Peyer's patch (tissue), 4 donors: Measurements from ENCODE around the gene SOWAHB. TPM values are rescaled to one million over a fixed set of nuclear protein-coding genes. Genes with fewer than 3 reads are reported as not detected.

Source experiments
- DNase-seq, 3 donors: peaks; one replicate each; pipeline ENCODE4 v3.0.0-alpha.2; 2017 to 2019
- H3K27ac ChIP-seq, 4 donors: fragments of 200-600 bp; sonication (generic); one replicate each; pipeline ENCODE4 v1.5.1; 2016 to 2019
- H3K27me3 ChIP-seq, 2 donors: fragments of 200-600 bp; sonication (generic); one replicate each; pipeline ENCODE4 v1.5.1; 2019
- H3K36me3 ChIP-seq, 3 donors: fragments of 200-600 bp; sonication (generic); one replicate each; pipeline ENCODE4 v1.5.1; 2016 to 2019
- H3K4me1 ChIP-seq, 4 donors: fragments of 200-600 bp; sonication (generic); one replicate each; pipeline ENCODE4 v1.5.1; 2016 to 2019
- H3K4me3 ChIP-seq, 4 donors: fragments of 200-600 bp; sonication (generic); 1 replicate in 3 of 4; 2 replicates in 1 of 4; pipeline ENCODE4 v1.5.1; 2016 to 2019; ENCODE audit warnings: mild to moderate bottlenecking in 1 of 4
- H3K9me3 ChIP-seq, 4 donors: fragments of 200-600 bp; sonication (generic); one replicate each; pipeline ENCODE4 v1.5.1; 2016 to 2019; ENCODE audit warnings: mild to moderate bottlenecking in 1 of 4
- POLR2A ChIP-seq, 2 donors: fragments of 450-650 bp; IDR thresholded peaks; one replicate each; pipeline ENCODE4 v1.5.1; 2017; ENCODE audit warnings: antibody characterized with exemption in 2 of 2, mild to moderate bottlenecking in 2 of 2, moderate library complexity in 2 of 2
- total RNA-seq, 4 donors: library from RNA; depleted of rRNA; stranded (reverse); fragments of >200 nt; gene quantifications; one replicate each; pipeline ENCODE4 v1.1.0, GENCODE V29; 2016
- TF ChIP-seq, protein P1 (sequence below), 6 experiments: fragments of 450-650 bp in 4 of 6; fragments of 200-600 bp in 2 of 6; sonication (generic) in 1 of 6; IDR thresholded peaks; one replicate each; pipeline ENCODE4 v1.5.1; 2017 to 2019; ENCODE audit warnings: antibody characterized with exemption in 6 of 6, mild to moderate bottlenecking in 3 of 6, moderate library complexity in 1 of 6

SOWAHB gene
- total RNA-seq, 4 donors from 2014 or later: 11.6 to 30.8 (median 27.4) TPM

DNA sequence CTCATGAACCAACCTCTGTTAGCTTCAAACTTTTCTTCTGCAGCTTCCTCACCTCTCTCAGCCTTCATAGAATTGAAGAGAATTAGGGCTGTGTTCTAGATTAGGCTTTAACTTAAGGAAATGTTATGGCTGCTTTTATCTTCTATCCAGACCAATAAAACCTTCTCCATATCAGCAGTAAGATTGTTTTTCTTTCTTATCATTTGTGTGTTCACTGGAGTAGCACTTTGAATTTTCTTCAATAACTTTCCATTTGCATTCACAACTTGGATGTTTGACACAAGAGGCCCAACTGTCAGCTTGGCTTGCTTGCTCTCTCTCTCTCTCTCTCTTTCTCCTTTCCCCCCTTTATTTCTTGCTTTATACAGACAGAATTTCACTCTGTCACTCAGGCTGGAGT lies 22.8 kb upstream of the SOWAHB start:
- DNase-seq: no peak
- H3K27me3 ChIP-seq: no peaks in the 10 kb centered on the region
- no peaks in the 10 kb centered on the region for H3K9me3 ChIP-seq
- peak overlapping the region in 1 of 4 donors; percentile 15 for H3K27ac ChIP-seq
- no peak for TF ChIP-seq POLR2A (IDR thresholded peaks at IDR 0.05)
- TF ChIP-seq, protein P1, sequence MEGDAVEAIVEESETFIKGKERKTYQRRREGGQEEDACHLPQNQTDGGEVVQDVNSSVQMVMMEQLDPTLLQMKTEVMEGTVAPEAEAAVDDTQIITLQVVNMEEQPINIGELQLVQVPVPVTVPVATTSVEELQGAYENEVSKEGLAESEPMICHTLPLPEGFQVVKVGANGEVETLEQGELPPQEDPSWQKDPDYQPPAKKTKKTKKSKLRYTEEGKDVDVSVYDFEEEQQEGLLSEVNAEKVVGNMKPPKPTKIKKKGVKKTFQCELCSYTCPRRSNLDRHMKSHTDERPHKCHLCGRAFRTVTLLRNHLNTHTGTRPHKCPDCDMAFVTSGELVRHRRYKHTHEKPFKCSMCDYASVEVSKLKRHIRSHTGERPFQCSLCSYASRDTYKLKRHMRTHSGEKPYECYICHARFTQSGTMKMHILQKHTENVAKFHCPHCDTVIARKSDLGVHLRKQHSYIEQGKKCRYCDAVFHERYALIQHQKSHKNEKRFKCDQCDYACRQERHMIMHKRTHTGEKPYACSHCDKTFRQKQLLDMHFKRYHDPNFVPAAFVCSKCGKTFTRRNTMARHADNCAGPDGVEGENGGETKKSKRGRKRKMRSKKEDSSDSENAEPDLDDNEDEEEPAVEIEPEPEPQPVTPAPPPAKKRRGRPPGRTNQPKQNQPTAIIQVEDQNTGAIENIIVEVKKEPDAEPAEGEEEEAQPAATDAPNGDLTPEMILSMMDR (IDR thresholded peaks at IDR 0.05): no peak
- H3K36me3 ChIP-seq: no peaks in the 10 kb centered on the region
- peaks cover 0 to 8% (median 0%) of the 10 kb centered on the region in 4 donors for H3K4me1 ChIP-seq
- H3K4me3 ChIP-seq: no peak overlapping the region

DNA sequence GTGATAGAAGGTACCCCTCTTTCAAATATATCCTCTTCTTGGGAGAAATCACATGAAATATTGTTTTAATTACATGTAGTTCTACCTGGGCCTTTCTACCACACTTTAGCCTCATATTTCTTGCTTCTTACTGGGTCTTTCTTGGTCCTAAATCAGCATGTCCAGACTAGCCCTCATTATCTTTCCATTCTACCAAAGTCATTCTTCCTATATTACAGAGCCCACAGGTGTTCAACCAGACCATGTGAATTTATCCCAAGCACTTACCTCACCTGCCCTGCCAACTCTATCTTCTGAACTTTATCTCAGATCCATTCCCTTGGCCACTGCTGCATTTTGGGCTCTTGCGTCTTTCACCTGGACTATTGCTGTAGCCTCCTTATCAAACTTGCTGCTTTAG lies 11.8 kb upstream of the SOWAHB start:
- TF ChIP-seq, protein P1 (IDR thresholded peaks at IDR 0.05): no peak
- TF ChIP-seq POLR2A (IDR thresholded peaks at IDR 0.05): no peak
- H3K9me3 ChIP-seq: no peaks in the 10 kb centered on the region
- DNase-seq: no peak

DNA sequence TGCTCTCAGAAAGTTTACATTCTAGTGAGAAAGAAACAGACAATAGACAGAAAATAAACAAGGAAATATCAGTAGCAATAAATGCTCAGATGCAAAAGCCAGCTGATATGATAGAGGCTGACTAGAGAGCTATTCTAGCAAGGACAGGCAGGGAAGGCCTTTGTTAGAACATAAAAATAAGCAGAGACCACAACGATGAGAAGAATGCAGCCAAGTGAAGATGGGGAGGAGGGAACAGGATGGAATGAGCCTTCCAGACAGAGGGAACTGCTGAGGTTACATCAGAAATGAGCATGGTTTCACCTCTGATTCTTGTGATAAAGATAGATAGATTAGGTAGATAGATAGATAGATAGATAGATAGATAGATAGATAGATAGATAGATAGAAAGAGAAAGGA lies 7.6 kb upstream of the SOWAHB start:
- DNase-seq: no peak
- TF ChIP-seq POLR2A (IDR thresholded peaks at IDR 0.05): no peak
- TF ChIP-seq, protein P1 (IDR thresholded peaks at IDR 0.05): no peak
- H3K9me3 ChIP-seq: no peaks in the 10 kb centered on the region
- H3K27me3 ChIP-seq: no peaks in the 10 kb centered on the region
- H3K4me3 ChIP-seq: no peak overlapping the region
- peaks cover 0 to 24% (median 0%) of the 10 kb centered on the region in 4 donors for H3K4me1 ChIP-seq
- H3K27ac ChIP-seq: no peak overlapping the region
- no peaks in the 10 kb centered on the region for H3K36me3 ChIP-seq

More for the DNA sequence above, 11.8 kb upstream of the SOWAHB start:
- Histone ChIP-seq H3K36me3 (no peaks in the 10 kb centered on the region), H3K4me1 (no peaks in the 10 kb centered on the region), H3K4me3 (no peak overlapping the region), H3K27me3 (no peaks in the 10 kb centered on the region), H3K27ac (no peak overlapping the region)

DNA sequence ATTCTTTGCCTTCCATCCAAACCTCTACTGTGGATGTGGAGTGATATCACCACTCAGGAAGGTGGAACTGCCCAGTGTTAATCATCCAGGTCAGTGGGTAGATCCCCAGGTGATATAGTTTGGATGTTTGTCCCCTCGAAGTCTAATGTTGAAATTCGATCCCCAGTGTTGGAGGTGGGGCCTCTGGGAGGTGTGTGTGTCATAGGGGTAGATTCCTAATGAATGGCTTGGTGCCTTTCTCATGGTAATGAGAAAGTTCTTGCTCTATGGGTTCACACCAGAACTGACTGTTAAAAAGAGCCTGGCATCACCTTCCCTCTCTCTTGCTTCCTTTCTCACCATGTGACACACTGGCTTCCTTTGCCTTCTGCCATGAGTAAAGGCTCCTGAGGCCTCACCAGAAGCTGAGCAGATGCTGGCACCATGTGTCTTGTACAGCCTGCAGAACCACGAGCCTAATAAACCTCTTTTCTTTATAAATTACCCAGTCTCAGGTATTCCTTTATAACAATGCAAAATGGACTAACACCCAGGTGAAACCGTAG lies 6.8 kb upstream of the SOWAHB start:
- no peaks in the 10 kb centered on the region for H3K27me3 ChIP-seq
- no peak overlapping the region for H3K27ac ChIP-seq
- no peak for DNase-seq
- peaks cover 0 to 24% (median 0%) of the 10 kb centered on the region in 4 donors for H3K4me1 ChIP-seq
- TF ChIP-seq POLR2A (IDR thresholded peaks at IDR 0.05): no peak
- TF ChIP-seq, protein P1 (IDR thresholded peaks at IDR 0.05): no peak
- no peak overlapping the region for H3K4me3 ChIP-seq
- no peaks in the 10 kb centered on the region for H3K9me3 ChIP-seq
- H3K36me3 ChIP-seq: no peaks in the 10 kb centered on the region

DNA sequence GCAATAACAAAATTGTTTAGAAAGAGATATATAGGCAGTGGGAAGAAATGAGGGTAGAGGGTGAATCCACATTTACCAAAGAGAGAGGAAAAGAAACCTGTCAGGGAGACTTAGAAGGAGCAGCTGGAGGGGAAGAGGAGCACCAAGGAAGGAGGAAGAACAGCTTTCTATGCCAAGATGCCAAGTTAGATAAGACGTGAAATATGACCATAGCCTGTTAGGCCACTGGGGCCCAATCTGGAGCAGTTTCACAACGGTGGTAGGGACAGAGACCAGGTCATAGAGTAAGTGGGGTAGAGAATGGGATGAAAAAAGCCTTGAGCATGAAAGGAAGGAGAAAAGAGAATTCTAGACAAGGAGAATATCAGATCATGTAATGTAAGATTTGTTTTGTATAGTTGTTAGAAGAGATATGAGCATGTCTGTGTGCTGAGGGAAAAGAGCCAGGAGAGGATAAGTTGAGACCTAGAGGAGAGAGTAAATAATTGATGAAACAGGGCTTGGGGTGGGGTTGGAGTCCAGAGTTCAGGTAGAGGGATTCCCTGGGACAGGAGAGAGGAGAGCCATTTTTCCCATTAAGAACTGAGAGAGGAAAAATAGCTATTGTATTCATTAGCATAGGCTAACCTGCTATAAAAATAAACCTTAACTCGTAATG lies 4.4 kb upstream of the SOWAHB start:
- no peaks in the 10 kb centered on the region for H3K27me3 ChIP-seq
- no peak overlapping the region for H3K4me3 ChIP-seq
- H3K9me3 ChIP-seq: no peaks in the 10 kb centered on the region
- peaks cover 0 to 24% (median 4%) of the 10 kb centered on the region in 4 donors for H3K4me1 ChIP-seq
- DNase-seq: peak in 1 of 3 donors; percentile 71
- no peaks in the 10 kb centered on the region for H3K36me3 ChIP-seq
- H3K27ac ChIP-seq: peak overlapping the region in 2 of 4 donors; percentile 51 to 72
- TF ChIP-seq, protein P1 (IDR thresholded peaks at IDR 0.05): peak in 2 of 6 experiments; percentile 45 to 48
- no peak for TF ChIP-seq POLR2A (IDR thresholded peaks at IDR 0.05)
